SW 1271 (cell line): Measurements from ENCODE around the gene ARVCF.

Experiments used
- DNase-seq, 2 experiments: peaks; one replicate each; lab custom pipeline; 2025; lab: John Stamatoyannopoulos, UW

Gene ARVCF

DNA sequence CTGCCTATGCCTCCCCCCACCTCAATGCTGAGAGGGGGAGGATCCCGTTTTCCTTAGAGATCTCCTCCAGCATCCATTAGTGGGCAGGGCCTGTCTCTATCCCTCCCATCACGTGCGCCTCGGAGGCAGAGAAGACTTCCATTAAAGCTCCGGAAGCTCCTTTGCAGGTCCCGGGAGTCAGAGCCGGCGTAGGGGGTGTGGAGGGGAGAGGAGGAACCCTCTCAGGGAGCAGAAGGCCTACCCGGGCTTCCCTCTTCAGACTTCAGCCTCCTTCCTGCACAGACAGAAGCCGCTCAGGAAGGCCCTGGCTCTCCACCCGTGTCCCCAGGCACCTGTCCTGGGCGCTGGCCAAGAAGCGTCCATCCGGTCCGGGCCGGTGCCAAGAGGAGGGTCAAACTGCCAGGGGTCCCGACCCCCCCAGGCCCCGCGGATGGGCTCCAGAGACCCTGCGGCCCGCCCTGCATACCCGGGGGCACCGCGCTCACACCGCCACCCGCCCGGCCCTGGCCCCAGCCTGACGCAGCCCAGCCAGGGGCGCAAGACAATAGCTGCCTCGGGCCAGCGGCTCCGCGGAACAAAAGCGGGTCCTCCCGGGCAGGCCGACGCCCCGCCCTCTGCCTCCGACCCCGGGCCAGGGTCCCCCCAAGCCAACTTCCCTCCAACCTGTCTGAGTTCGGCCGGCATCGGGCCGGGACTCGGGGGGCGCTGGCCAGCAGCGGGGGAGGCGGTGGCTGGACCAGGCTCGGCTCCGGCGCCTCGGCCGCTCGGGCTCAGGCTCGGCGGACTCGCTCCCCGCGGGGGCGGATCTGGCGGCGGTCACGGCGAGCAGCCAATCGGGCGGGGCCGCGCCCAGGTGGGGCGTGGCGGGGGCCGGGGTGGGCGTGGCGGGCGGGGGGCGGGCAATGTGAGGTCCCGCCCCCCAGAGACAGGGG, 29.9 kb downstream of the ARVCF start:
- DNase-seq, result peak in 1 of 2 experiments; percentile 15

DNA sequence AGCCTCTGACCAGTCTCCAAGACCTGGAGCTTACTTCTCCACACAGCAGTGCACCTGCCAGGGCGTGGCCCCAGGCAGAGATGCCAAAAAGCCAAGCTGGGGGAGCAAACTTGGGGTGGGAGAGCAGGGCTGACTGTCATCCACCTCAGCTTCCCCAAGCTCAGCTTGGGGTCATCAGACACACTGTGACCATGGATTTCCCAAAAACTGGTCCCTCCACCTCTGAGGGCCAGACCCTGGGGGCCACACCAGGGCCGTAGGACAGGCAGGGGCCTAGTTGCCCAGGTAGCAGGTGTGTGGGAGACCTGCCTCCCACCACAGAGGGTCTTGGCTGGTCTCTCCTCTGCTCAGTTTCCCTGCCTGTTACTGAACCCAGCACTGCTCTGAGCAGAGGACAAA, 30.6 kb downstream of the ARVCF start:
- no peak for DNase-seq

DNA sequence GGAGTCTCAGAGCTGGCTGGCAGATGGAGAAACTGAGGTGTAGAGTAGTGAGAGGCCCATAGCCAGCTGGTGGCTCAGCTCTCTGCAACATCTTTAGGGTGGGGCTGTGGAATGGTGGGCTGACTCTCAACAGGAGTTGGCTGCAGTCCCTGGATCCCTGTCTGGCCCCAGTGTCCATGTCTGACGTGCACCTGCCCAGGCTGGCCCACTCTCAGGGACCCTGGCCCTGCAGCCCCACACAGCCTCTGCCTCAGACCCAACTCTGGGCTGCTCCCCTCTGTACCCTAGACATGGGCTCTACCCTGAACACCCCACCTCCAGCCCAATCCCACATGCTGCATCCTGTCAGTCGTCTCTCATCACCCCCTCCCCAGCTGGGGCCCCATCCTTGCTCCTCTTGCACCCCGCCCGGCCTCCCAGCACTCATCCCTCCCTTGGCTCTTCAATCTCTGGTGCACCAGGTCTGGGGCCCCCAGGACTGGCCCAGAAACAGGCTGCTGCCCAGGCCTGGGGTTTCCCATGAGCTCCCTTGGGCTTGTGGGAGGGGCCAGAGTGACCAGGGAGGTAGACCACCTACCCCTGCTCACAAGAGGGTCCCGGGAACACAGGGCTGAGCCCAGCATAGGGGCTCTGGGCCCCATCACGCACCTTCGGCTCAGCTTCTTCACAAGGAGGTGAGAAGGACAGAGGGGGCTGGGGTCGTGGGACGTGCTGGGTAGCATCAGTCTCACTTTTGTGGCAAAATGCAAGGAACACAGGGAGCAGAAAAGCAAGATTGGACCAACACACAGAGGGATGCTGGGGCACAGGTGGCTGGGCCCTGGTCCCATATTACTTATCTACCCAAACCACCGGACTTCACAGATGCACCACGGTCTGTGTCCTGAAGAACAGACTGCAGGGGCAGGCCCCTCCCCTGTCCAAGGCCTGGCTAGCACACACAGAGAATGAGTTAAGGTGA, 31.5 kb downstream of the ARVCF start:
- DNase-seq, result no peak

DNA sequence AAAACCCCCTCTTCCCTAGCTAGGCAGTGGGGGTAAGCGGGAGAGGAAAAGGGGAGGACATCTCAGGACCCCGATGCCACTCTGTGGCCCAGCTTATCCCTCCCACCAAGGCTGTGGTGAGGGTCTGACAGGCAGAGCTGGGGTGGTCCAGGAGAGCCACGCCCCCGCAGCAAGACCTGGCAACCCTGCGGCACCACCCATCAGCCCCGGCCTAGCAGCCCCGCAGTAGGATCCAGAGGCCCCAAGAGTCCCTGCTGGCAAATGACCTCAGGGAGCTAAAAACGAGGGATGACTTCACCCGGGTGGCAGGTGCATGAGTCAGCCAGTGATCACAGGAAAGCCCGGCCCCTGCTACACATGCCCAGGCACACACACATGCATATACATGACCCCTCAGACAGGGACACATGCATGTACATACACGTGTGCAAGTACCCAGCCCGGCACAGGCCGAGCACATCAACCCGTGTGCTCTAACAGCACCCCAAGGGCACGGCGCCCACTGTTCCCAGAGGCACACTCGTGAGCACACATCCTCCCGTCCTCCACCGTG, 32.3 kb downstream of the ARVCF start:
- DNase-seq, result peak; percentile 38 to 63

DNA sequence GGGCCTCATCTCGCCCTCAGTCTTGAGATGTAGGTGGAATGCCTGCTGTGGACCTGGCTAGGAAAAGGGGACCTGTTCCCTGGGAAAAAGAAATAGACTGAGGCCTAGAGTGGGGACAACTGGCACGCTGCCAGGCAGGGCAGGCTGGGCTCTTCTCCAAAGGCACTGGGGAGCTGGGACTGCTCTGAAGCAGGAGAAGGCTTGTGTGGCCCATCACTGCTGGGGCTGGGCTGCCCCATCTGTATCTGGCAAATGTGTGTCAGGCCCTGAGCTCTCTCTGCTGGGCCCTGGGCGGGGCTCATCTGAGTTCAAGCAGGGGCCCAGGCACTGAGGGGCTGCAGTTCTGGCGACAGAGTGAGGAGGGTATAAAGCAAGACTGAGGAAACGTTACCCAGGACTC, 32.9 kb downstream of the ARVCF start:
- no peak for DNase-seq

DNA sequence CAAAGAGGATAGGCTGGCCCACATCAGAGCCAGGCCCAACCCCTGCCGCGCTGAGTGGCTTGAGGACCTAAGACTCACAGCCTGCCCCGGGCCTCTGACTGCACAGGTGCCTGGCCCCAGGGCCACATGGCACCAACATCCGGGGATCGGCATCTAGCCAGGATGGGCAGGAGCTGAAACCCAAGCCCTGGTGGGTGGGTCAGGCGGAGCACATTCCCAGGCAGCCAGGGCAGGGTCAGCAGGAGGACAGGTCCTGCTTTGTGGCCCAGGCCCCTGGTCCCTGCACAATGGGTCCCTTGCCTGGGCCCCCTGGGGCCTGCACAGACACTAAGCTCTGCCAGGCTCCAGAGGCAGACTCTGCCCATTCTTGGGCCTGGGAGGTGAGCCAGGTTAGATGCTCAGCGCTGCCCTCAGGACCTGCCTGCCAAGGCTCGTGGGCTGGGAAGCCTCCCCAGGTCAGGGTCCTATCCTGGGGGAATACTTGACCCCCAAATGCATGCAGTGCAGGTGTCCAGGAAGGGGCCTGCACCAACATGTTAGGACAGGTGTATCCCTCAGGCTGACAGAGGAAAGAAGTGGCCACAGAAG, 33.5 kb downstream of the ARVCF start:
- DNase-seq, result no peak

DNA sequence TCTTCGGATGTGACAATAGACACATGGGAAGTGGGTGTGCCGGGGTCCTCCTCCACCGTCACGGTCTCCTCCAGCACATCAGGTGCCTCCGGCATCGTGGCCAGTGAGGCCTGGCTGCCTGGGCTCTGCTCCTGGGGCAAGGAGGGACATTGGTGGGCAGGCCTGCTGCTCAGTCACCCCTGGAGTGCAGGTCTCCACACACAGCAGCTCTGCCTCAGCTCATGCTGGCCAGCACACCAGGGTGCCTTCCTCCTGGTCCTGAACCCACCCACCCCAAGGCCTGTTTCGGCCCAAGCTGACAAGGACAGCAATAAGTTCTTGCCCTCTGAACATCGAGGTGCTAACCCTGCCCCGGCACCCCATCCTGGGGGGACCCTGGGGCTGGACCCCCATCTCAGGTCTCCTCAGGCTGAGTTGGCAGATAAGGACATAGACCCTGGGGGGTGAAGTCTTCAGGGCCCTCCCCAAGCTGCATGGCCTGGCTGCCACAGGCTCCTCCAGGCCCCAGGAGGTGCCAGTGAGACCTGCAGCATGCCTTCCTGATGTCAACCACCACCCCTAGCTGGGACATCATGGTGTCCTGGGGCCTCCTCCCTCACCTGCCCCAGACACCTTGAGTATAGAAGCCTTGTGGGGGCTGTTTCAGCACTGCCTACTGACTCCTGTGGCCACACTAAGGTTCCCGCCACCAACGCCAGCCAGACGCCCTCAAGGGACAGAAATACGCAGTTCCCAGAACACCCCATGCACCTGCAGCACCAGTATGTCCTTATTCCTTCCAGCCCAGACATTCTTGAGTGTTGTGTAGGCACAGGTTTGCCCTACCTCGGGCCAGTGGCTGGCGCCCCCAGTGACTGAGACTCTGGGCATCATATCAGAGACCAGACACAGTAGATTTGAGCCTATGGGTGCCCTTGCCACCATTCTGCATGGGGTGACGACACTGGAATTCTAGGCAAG, 34.4 kb downstream of the ARVCF start:
- DNase-seq, result no peak

DNA sequence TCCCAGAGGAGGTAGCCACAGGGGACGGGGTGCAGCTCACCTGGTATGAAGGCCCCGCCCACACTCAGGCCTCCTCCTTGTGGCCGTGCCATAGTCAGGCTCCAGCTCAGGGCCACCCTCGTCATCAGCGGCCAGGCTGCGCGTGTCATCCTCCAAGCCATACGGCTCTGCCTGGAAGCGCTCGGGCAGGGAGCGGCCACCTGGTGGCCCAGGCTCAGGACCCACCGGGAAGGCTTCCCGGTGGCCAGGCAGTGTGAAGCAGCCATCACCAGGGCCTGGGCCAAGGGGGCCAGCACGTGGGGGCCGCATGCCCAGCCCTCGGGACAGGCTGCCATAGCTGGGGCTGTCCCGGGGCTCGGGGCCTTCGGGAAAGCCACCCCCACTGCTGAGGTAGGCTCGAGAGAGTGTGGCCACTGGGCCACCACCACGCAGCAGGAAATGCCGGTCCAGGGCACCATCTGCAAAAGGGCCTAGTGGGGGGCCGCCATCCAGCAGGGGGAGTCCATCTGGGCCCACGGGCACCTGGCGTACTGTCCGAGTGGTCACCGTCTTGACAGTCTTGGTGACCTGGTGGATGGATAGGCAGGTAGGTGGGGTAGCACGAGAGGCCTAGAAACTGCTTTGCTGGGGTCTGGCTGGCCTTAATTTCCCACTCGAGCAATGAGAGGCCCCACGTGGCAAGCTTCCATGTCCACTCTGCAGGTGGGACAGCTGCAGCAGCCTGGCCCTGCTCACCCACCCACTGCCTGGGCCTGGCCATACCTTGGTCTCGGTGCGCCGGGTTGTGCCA, 35.3 kb downstream of the ARVCF start:
- no peak for DNase-seq

DNA sequence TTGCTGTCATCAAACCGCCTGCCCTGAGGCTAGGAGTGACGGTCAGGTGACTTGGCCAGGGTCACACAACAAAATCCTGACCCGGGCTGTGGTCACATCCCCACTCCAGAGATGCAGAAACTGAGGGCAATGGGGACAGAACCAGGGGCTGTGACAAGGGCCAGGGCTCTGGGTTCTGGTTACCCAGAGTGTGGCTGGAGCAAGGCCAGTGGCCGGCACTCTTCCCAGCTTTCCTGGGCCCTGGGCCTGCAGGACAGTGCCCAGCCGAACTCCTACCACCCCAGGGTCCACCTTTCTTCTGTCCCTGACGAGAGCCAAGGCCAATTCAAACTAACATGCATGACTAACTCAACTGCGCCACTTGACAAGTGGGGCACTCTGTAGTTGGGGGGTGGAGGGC, 35.9 kb downstream of the ARVCF start:
- no peak for DNase-seq

DNA sequence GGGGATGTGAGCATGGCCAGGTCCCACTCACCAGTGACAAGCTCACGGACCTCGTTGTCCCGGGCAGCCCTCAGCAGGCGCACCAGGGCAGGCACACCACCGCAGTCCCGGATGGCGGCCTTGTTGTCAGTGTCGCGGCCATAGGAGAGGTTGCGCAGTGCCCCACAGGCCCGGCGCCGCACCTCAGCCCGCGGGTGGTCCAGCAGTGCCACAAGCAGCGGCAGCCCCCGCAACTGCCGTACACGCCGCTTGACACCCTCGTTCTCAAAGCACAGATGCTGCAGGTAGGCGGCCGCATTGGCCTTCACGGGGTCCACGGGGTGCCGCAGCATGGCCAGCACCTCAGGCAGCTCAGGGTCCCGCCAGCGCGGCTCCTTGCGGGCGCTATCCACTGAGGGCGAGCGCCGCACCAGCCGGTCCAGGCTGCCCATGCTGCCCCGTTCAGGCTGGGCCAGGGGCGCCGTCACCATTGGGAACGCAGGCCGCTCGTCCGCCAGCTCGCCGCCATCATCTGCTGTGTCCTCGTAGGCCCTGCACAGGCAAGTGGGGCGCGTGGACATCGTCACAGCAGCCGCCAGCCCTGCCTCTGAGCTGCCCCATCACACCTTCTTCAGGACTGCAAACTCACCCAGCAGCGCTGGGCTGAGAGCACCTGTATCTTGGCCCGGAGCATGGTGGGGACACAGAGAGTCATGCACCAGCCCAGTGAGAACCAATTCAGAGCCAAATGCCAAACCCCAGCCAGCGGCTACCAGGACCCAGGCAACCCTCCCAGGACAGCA, 36.7 kb downstream of the ARVCF start:
- no peak for DNase-seq

DNA sequence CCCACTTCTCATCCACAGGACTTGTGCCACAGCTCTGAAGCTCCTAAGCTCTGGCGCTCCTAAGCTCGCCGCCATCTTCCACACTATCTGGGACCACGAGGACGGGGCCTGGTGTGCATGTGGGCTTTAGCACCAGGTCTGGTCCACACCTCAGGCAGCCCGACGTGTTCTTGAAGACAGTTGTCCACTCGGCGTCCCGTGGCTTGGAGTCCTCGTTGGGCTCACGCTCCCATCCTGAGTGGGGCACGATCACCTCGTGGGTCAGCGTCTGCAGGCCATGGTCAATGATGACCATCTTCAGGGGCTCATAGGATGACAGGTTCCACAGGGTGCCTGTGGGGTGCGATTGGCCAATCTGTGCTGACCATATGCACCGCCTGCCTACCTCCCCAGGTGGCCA, 37.9 kb downstream of the ARVCF start:
- DNase-seq, result no peak

DNA sequence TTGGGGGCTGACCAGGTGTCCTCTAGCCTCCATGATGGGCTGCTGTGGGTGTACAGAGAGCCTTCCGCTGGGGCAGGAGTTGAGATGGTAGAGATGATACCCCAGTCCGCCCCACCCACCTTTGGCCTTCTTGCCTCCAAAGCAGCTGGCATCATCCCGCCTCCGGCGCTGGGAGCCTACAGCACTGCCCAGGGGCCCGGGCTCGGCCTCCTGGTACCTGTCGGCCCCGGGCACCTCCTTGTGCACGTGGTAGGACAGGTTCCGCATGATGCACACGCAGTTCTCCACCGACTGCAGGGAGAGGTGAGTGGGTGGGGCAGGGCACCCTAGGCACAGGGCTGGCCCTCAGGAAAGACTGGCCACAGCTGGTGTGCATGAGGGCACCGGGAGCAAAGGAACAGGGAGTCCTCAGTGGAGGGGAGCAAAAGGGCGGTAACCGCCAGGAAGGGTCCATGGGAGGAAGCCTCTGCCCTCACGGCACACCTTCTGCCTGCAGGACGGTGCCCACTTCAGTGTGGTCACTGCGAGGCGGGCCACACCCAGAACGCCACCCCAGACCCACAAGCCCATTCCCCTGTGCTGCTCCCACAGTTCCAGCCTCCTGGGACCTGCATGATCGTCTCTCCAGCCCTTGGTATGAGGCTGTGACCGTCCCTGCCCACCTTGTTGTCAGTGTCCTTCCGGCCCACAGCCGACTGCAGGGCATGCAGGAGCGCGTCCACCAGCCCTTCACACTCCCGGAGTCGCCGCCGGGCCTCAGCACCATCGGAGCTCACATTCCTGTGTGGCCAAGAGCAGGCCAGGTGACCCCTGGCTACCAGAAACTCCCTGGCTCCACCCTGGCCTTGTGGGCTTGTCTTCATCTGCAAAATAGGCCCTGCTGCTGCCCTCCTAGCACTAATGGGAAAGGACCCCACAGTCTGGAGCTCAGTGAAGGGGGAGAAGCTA, 39.1 kb downstream of the ARVCF start:
- no peak for DNase-seq

DNA sequence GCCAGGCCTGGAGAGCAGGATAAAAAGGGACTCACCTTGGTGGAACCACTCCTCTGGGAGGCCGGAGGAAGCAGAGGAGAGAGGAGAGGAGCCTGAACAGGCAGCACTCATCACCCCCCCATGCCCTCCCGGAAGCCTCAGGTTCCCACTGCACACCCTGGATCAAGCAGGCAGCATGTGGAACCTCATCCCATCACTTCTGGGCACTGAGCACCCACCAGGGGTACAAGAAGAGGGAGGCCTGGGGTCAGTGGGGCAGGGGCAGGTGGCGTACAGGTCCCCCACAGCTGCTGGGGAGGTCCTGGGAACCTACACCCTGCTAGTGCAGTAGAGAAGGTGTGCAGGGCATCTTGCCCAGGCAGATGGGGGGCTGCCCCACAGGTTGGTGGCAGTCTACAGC, 40.0 kb downstream of the ARVCF start:
- DNase-seq, result no peak

DNA sequence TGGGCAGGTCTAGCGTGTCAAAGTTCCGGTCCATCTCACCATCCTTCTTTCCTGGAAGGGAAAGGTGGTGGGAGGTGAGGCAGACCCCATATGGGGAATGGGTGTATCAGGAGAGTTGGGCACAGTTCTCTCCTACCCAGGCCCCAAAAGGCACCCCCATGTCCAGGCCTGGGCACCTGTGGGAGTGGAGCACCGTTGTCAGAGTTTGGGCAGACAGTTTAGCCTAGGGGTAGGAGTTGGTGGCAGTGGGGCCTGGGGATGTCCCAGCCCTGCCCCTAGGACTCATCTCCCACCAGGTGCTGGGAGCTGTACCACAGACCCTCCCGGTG, 41.0 kb downstream of the ARVCF start:
- no peak for DNase-seq

DNA sequence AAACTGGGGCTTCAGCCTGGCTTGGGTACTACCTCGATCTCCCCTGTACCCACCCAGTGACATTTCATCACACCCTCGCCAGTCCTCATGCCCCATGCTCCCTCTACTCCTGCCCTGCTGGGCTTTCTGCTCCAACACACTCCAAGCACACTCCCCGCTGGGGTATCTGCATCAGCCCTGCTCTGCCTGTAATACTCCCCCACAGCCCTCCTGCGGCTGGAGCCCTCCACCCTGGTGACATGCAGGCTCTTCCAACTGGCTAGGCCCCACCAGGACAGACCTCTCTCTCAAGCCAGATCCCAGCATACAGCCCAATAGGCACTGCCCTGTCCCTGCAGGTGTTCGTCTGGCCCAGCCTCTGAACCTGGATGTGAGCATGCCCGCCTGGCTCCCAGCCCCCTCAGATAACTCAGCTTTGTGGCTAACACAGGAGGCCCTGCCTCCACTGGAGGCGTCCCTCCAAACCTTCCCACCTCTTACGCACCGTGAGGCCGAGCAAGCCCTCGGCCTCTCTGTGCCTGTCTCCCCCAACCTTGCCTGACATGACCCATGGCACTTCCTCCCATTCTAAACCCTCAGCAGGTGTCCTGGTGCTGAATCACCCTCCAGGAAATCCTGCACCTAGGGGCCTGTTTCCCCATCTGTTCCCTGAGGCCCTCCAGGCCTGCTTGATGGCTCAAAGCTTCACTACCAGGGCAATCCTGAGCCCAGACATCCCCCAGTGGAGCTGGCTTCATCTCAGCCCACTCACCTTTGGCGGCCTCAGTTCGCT, 41.5 kb downstream of the ARVCF start:
- peak in 1 of 2 experiments; percentile 28 for DNase-seq

DNA sequence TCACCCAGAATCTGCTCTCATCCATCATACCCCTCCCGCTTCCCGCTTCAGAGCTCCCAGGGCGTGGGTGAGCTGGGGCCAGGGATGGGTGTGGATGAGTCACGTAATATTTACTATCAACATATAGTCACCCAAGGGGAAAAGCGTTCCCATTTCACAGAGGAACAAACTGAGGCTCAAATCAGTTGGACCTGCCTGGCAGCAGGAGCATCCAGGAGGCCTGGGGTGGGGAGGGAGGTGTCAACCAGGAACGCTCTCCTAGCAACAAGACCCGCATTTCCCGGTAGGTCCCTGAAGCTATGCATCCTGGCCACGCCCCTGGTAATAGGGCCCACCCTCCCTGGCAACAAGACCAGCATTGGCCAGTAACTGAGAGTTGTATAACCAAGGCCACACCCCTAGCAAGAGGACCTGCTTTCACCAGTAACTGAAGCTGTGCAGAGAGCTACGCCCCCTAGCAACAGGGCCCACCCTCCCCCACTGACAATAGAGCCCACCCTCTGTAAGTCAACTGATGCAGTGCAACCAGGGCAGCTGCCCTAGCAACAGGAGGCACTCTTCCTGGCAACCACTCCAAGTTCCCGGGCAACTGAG, 42.3 kb downstream of the ARVCF start:
- DNase-seq, result peak; percentile 29 to 62
